LNCaP clone FGC (cell line): ENCODE data around the gene PTPN11.
A peak's percentile ranks its signal among the peaks of the same experiment; 100 is the strongest.
"Not testable (repeated sequence)": the region's sequence is repeated elsewhere in the genome, so short reads cannot be mapped to it uniquely, and the experiment has no call there.

Experiments
- DNase-seq: peaks from one replicate; pipeline ENCODE4 v3.0.0-alpha.2; 2011; ENCODE audit warnings: low read depth
- H3K4me3 ChIP-seq: 2 replicates; pipeline ENCODE4 v1.5.1; 2011; ENCODE audit warnings: mild to moderate bottlenecking, low read depth, low read length, control low read depth
- TF ChIP-seq, protein P1 (sequence below): IDR thresholded peaks from 2 replicates; pipeline ENCODE4 v1.5.1; 2012; ENCODE audit warnings: mild to moderate bottlenecking; ENCODE audit not compliant: control insufficient read depth, insufficient read depth; ENCODE audit errors: extremely low read depth

Gene PTPN11

DNA sequence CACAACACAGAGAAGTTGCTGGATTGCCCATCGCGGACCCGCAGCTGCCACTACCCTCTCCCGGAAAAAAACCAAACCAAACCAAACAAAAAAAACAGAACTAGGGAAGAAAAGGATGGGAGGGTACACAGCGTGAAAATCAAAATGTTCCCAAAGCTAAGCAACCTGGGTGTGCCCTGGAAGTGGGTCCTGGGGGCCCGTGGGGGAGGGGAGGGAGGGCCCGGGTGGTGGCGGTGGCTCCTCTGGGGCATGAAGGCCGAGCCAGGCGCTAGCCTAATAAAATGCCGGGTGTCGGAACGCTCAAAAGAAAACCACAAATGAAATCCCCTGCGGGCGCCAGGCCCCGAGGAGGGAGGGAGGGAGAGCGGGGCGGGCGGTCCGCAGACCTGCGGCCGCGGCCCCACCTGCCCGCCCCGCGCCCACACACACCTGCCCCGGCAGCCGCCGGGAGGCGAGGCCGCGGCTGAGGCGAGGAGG lies 37.3 kb upstream of the PTPN11 start:
- TF ChIP-seq, protein P1, sequence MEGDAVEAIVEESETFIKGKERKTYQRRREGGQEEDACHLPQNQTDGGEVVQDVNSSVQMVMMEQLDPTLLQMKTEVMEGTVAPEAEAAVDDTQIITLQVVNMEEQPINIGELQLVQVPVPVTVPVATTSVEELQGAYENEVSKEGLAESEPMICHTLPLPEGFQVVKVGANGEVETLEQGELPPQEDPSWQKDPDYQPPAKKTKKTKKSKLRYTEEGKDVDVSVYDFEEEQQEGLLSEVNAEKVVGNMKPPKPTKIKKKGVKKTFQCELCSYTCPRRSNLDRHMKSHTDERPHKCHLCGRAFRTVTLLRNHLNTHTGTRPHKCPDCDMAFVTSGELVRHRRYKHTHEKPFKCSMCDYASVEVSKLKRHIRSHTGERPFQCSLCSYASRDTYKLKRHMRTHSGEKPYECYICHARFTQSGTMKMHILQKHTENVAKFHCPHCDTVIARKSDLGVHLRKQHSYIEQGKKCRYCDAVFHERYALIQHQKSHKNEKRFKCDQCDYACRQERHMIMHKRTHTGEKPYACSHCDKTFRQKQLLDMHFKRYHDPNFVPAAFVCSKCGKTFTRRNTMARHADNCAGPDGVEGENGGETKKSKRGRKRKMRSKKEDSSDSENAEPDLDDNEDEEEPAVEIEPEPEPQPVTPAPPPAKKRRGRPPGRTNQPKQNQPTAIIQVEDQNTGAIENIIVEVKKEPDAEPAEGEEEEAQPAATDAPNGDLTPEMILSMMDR: no peak
- H3K4me3 ChIP-seq: peak overlapping the region; percentile 74
- no peak for DNase-seq

DNA sequence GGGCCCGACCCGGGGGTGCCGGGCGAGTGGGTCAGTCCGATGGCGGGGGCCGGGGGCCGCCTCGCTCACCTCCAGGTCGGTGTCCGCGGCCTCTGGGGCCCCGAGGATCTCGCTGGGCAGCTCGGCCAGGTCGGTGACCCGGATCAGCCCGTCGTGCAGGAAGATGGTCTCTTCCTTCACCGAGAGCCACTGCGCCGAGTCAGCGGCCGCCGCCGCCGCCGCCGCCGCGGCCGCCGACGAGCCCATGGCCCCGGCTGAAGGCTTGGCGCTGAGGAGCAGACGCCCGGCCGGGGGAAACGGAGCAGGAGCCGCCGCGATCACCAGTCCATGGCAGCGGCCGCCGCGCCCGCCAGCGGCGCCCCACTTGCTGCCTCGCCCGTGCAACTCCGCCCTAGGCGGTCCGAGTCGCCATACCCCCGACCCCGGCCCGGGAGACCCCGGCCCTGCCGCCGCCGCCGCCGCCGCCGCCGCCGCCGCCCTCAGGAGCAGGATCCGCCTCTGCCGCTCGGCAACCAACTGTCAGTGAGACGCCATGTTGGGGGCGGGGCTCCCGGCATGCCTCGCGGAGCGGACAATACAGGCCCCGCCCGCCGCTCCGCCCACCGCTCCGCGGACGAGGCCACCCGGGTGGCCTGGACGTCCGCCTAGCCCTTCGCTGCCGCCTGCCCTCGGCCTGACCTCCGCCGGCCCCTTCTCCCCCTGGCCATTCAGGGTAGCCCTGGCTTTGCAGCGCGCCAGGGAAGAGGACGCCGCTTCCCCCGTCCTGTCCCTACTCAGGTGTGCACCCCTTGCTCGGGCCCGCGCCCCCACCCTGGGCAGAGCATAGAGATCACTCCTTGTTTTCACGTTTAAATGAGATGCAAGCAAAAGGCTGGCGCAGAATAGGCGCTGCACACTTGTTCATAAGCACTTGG lies 36.6 kb upstream of the PTPN11 start, which contains the start of gene HECTD4:
TSS of gene HECTD4 (minus strand) at position 549 of the 914 bp plus-strand sequence. CDS start at position 246, 303 bp downstream.
- peak within 1 kb of the TSS; percentile 74 for H3K4me3 ChIP-seq
- TF ChIP-seq, protein P1: no peak
- peak; percentile 49 for DNase-seq

DNA sequence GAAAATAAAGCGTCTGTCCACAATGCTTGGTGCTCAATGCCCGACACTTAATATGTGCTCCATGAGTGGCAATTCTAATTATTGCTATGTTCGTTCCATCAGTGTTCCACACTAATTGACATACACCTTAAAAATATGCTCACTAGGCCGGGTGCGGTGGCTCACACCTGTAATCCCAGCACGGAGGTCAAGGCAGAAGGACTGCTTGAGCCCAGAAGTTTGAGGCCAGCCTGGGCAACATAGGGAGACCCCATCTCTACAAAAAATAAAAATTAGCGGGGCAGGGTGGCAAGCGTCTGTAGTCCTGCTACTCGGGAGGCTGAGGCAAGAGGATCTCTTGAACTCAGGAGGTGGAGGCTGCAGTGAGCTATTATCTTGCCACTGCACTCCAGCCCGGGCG lies 35.9 kb upstream of the PTPN11 start:
- TF ChIP-seq, protein P1: no peak
- DNase-seq: no peak
- peak overlapping the region; percentile 74 for H3K4me3 ChIP-seq

DNA sequence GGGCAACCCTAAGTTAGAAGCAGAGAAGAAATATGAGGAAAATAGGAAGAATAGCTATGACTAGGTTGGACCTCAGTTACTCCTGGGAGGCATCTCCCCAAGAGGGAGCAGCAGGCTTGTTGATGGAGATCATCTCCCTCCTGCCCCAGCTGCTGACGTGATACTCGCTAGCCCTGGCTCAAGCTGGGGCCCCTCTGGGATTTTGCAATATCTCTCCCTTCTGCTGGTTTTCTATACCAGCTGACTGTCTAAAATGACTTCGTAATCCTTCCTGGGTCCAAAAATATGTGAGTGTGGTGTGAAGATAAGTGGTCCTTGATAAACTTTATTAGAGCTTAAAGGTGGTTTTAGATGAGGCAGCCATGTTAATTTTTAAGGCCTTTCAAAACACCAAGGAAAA lies 32.0 kb upstream of the PTPN11 start:
- H3K4me3 ChIP-seq: no peak overlapping the region
- TF ChIP-seq, protein P1: no peak
- DNase-seq: no peak

DNA sequence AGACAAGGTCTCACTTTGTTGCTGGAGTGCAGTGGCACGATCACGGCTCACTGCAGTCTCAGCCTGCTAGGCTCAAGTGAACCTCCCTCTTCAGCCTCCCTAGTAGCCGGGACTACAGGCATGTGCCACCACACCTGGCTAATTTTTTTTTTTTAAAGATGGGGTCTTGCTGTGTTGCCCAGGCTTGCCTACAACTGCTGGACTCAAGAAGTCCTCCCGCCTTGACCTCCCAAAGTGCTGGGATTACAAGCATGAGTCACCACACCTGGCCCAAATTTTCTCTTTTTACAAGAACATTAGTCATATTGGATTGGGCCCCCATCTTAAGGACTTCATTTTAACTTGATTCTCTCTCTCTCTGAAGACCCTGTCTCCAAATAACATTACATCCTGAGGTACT lies 29.5 kb upstream of the PTPN11 start:
- no peak overlapping the region for H3K4me3 ChIP-seq
- no peak for DNase-seq
- TF ChIP-seq, protein P1: no peak

DNA sequence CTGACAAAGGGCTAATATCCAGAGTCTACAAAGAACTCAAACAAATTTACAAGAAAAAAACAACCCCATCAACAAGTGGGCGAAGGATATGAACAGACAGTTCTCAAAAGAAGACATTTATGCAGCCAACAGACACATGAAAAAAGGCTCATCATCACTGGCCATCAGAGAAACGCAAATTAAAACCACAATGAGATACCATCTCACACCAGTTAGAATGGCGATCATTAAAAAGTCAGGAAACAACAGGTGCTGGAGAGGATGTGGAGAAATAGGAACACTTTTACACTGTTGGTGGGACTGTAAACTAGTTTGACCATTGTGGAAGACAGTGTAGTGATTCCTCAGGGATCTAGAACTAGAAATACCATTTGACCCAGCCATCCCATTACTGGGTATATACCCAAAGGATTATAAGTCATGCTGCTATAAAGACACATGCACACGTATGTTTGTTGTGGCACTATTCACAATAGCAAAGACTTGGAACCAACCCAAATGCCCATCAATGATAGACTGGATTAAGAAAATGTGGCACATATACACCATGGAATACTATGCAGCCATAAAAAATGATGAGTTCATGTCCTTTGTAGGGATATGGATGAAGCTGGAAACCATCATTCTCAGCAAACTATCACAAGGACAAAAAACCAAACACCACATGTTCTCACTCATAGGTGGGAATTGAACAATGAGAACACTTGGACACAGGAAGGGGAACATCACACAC lies 28.7 kb upstream of the PTPN11 start:
- not testable (repeated sequence) for H3K4me3 ChIP-seq, DNase-seq

DNA sequence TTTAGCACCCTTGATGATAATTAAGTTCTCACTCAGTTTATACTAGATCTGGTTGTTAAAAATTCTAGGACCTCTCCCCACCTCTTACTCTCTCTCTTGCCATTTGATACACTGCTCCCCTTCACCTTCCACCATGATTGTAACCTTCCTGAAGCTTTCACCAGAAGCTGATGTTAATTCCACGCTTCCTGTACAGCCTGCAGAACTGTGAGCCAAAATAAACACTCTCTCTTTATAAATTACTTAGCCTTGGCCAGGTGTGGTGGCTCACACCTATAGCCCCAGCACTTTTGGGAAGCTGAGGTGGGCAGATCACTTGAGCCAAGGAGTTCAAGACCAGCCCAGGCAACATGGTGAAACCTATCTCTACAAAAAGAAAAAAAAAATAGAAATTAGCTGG lies 25.4 kb upstream of the PTPN11 start:
- TF ChIP-seq, protein P1: no peak
- no peak overlapping the region for H3K4me3 ChIP-seq
- no peak for DNase-seq
